Measurements from ENCODE around the gene VAPB.

- no peak for TF ChIP-seq POLR2A (IDR thresholded peaks at IDR 0.05; ENCODE audit: low read length)
- no peak for TF ChIP-seq GATA1 (IDR thresholded peaks at IDR 0.05; ENCODE audit: low read depth, low read length)
Observed at GRCh38 chr20:58461104-58461503, 72.1 kb downstream of the VAPB start.

All from erythroblast (primary cell).